GM19328 (cell line): ENCODE measurements around the gene FCMR.

ENCODE experiments used
- ATAC-seq: cut with Tn5 transposase; IDR thresholded peaks from one replicate; pipeline ENCODE4 v1.9.1; 2021; ENCODE audit warnings: mild to moderate bottlenecking, moderate library complexity; ENCODE audit not compliant: unreplicated experiment

The FCMR gene

DNA sequence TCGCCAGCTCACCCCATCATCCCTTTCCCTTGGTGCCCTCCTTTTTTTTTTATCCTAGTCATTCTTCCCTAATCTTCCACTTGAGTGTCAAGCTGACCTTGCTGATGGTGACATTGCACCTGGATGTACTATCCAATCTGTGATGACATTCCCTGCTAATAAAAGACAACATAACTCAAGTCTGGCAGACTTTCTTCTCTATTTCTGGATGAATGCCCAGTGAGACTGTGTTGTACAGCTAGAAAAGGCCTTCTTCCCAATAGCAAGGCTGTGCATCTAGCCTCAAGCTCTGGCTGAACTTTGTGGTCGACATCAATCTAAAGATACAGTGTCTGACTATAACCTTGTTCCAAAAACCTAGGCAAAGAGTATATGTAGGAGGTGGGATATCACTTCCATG is 18.1 kb downstream of the FCMR start:
- ATAC-seq, result no peak

DNA sequence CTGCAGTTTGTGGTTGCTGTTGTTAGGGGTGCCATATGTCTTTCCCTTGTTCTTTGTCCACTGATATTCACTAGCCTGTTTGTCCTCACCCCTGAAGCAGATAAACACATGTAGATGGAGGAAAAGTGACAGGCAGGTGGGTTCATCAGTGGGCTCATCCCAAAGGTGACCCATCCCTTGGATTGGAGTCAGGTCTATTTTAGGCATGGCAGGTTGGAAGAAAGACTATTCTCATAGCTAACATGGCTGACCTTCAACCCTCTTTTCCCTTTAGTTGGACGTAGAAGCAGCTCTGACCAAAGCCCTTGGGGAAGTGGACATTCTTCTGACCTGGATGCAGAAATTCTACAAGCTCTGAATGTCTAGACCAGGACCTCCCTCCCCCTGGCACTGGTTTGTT is 19.0 kb downstream of the FCMR start:
- no peak for ATAC-seq

DNA sequence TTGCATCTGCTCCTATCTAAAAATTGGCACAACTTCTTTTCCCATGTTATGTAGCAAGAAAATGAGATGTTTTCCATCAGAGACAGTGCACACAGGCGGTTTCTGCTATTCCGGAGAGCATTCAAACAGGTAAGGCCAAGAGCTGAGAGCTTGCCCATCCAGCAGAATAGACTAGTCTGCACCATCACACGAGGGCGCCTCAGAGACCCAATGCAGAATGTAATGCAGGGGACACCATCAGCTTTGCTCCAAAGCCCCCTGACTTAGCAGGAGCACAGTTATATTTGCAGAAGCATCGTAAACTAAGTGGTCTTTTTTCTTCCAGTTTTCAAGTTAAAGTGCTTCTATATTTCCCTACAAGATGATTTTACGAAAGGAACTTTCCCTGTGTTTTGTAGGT is 19.8 kb downstream of the FCMR start:
- no peak for ATAC-seq

DNA sequence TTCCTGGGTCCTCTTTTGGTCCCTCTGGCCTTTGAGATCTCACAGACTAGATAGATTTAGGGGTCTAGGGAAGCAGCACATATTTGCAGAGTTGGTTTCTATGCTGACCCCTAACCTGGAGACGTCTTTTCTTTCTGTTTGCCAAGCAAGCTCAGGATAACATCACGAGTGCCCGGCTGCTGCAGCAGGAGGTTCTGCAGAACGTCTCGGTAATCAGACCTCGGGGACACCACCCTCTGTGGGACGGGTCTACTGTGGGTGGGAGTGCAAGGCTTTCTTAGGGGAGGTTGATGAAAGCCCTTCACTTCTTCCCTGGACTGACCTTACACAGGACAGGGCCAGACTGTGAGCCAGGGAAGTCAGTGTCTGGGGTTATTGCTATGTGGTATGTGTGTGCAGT is 21.6 kb downstream of the FCMR start:
- ATAC-seq, result no peak

DNA sequence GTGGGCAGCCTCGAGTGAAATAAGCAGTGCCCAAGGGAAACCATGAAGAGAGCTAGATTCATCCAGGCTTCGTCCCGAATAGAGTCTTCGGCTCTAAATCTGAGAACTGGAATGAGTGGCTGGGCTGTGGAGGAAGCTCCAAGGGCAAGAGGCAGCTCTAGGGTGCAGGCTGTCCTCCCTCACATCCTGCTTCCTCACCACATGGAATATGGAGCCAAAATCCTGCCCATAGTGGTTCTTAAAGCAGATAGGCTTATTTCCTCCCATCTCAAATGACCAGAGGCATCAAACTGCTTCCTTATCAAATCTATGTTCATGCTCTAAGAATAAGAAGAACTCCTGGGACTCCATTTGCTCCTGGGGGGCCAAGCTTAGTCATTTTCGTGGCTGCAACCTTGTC is 22.0 kb downstream of the FCMR start:
- no peak for ATAC-seq

DNA sequence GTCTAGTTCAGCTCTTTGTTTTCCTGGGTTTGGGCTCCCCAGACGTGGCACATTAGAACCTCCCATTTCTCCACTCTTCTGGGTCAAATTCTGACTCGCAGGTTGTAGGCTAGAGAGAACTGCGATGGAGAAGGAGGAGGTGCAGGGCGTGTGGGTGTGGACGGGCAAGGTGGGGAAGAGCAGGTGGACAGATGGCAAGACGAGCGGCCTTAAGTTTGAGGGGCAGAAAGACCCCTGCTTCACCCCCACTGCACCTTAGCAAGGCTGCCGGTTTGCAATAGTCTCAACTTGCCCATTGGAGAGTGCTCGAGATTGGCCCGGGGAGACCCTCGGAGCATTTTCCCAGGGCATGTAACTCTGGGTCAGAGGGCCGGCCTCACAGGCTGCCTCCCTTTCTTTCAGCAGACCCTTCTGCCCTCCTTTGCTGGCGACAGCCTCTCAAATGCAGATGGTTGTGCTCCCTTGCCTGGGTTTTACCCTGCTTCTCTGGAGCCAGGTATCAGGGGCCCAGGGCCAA is 22.8 kb downstream of the FCMR start:
- ATAC-seq, result no peak

- ATAC-seq, result no peak
Measured at GRCh38 chr1:206898089-206898914, 23.4 kb downstream of the FCMR start.

DNA sequence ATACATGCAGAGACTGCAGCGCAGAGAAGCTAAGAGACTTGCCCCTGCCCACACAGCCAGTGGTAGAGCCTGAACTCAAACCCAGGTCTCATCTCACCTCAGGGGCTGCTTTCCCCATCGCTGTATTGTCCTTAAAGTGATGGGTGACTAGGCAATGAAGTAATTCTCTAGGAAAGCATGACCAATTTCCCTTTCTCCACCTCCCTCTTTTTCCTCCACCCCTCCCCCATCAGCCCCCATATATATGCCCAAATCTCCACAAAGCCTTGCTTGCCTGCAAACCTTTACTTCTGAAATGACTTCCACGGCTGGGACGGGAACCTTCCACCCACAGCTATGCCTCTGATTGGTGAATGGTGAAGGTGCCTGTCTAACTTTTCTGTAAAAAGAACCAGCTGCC is 24.6 kb downstream of the FCMR start, which contains the start of gene IL24:
Gene IL24, plus strand, starts transcription at position 269 of the 400 bp plus-strand sequence. CDS start 390 bp downstream, outside the sequence.
- ATAC-seq, result no peak

DNA sequence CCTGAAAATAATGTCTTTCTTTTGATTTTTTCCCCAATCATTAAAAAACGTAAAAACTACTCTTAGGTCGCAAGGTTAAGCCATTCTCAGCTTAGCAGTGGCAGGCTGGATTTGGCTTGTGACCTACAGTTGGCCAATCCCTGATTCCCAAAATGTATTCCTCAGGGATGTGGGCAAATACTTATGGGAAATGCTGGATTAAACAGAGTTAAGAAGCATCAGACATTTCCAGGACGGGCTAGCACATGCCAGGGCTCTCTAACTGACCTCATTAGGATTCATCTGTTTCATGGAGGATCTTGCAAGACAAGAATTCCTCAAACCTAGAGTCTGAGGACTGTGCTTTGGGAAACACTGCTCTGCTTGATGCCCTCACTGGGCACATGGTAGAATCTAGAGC is 25.5 kb downstream of the FCMR start:
- no peak for ATAC-seq

DNA sequence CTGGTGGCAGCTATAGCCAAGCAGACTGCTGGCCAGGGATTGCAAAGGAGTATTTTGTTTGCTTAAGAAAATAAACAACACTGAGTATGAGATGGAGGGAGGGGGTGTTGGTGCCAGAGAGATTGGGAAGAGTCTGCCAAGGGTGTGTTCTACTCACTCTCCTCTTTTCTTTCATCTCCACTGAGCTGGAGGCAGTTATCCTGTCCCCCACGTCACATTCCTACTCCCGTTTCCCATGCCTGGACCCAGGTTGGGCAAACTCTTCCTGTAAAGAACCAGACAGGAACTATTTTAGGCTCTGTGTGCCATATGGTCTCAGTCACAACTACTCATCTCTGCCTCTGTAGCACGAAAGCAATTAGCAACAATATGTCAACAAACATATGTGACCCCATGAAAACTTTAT is 25.9 kb downstream of the FCMR start:
- ATAC-seq, result no peak

DNA sequence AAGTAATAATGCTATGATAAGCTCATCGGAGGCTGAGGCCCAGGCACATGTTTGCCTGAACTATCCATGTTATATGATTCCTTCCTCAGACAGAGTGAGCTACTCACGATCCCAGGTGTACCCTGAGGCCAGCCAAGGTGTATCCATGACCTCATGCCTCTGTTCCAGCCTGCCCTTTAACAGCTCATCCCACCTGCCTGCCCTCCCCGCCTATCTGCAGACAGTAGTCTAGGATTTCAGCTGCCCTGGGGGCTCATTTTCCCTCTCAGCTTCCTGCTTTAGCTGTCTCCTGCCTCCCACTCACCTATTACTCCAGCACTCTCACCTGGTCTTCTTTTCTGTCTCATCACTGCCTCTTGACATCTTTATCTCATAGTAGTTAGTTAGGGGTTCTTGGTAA is 26.4 kb downstream of the FCMR start:
- ATAC-seq, result no peak

DNA sequence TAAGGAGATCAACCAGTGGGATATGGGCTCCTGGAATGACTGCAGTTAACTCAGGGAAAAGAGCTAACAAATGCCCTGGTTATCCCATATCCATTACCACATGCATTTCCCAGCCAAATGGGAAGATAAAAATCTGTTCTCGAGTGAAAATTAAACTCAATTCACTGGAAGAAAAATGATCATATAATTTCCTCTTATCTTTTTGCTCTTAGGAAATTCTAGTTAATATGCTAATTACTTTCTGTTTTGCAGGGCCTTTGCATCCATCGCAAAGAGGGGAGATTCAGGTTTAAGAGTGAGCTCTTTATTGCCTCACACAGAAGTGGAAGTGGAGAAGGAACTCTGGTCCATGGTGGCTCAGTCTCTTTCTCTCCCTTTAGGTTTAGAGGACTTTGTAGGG is 28.4 kb downstream of the FCMR start:
- no peak for ATAC-seq

GRCh38 chr1:206892351-206892984 is 29.3 kb downstream of the FCMR start:
- ATAC-seq, result no peak

DNA sequence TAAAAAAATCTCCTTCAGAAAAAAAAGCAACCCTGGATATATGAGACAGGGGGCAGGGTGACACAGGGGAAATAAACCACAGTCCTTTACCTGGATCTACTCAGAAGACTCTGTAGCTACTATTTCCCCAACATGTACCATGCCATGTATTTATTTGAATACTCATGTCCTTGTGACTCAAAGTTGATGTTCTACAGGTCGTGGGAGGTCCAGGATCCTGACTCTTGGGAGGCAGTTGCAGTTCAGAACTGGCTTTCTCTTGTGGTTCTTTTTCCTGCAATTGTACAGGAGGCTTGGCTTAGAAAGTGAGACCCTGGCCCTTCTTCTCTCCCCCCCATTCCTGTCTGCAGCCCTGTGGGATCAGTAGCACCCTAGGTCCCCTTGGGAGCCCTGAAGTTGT is 30.3 kb downstream of the FCMR start:
- no peak for ATAC-seq

DNA sequence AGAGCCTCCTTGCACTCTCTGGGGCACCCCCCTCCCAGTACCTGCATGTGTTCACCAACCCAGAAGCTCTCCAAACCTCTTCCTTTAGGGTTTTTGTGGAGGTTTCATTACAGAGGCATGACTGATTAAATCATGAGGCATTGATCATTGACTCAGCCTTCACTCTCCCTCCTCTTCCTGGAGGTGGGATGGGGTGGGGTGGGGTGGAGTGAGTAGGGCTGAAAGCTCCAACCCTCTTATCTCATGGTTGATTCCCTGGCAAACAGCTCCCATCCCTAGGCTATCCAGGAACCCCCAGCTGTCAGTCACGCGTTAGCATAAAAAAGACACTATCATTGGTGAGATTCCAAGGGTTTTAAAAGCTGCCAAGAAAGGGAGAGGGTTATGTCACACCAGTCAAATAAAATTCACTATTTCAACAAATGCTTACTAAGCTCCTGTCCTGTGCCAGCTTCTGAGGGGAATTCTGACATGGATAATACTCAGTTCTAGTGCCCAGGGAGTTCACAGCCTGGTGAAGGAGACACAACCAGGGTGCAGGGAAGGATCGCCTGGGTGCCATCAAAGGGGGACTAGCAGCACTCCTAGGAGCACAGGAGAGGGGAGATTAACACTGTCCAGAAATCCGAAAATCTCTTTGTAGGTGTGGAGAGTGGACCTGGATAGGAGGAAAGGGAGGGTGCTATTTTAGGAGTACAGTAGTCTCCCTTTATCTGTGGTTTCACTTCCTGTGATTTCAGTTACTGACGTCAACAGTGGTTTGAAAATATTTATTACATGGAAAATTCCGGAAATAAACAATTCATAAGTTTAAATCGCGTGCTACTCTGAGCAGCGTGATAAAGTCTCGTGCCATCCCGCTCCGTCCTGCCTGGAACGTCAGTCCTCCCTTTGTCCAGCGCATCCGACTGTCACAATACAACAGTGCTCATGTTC is 31.3 kb downstream of the FCMR start:
- ATAC-seq, result no peak

DNA sequence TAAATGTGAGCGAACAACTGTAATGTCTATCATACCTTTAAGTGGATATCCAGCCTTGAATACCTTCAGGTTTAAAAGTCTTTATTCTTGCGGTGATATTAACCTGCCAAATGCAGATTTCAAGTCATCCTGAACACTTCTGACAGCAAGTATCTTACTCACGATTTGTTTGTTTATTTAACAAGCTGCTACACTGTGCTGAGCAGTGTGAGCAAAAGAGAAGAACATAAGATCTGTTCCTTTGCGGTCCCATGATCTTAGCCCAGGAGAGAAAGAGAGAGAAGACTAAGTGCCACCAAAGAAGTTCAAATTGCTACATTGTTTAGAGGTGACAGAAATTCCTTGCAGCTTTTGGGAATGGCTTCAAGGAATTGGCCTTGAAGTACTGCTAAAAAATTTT is 34.0 kb downstream of the FCMR start:
- no peak for ATAC-seq

GRCh38 chr1:206886831-206887230 is 34.9 kb downstream of the FCMR start:
- ATAC-seq, result no peak

DNA sequence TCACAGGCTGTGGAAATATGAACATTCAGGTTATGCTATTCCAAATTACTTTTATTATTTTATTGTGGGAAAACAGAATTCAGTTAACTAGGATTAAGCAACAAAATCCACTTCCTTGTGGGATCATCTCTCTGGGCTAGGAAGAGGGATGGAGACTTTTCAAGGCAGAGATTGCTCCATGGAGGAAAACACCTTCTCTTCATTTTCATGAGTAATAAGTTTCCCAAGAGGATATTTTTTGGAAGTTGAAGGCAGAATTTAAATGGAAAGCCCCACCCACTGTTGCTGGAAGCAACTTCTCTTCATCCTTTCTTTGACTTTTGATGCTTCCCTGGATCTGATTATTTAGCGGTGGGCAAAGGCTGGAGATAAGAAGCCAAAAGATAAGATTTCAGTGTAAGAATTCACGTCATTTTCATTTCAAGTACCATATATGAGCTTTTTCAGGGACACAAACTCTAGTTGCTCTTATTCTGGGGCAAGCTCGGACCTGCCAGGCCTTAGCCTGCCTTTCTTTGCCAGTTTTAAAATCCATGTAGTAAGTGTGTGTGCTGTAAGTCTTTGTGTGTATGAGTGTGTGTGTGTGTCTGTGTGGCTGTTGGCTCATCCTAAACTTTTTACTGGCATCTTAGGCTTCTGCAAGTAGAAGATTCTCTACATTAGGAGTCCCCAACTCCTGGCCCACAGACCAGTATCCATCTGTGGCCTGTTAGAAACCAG is 36.2 kb downstream of the FCMR start:
- ATAC-seq, result no peak

GRCh38 chr1:206883876-206884275 is 37.9 kb downstream of the FCMR start:
- ATAC-seq, result no peak

DNA sequence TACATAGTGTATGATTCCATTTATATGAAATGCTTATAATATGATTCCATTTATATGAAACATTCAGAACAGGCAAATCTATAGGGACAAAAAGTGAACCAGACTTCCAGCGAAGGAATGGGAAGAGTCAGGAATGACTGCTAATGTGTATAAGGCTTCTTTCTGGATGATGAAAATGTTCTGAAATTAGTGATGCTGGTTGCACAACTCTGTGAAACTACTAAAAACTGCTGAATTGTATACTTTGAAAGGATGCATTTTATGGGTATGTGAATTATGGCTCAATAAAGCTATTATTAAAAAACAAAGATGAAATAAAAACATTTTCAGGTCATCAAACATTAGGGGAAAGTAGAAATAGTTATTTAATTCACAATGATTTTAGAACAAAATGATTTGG is 38.6 kb downstream of the FCMR start:
- no peak for ATAC-seq

DNA sequence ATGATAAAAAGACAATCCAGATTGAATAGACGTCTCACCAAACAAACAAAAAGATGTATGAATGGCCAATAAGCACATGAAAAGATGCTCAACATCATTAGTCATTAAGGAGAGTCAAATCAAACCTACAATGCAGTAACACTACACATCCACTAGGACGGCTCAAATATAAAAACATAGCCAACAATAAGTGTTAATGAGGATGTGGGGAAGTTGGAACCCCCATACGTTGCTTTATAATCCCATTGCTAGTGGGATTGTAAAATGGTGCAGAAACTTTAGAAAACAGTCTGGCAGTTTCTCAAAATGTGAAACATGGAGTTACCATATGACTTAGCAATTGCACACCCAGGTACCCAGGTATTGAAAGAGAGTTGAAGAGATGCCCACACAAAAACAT is 39.2 kb downstream of the FCMR start:
- no peak for ATAC-seq
